ENCODE data around the gene GREM2.

The GREM2 gene

DNA sequence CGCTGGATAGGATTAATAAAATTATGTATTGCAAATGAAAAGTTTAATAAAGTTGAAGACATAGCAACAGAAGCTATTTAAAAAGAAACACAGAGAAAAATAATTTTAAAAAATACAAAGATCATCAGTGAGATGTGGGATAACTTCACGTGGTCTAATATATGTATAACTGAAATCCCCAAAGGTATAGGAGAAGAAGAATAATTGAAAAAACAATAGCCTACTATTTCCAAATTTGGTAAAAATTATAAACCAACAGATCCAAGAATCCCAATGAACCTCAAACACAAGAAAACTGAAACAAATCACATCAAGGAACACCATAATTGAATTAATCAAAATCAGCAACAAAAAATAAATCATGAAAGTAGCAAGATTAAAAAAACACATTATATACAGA lies 44.9 kb downstream of the GREM2 start:
- CTCF ChIA-PET = no interaction called here
- H3K9me3 ChIP-seq (ENCODE audit: control extremely low read depth in 1 of 5, control insufficient read depth in 4 of 5, insufficient read depth in 2 of 5, low read depth in 1 of 5, low read length in 4 of 5) = no peaks in the 10 kb centered on the region
- no peaks in the 10 kb centered on the region for H3K4me1 ChIP-seq (ENCODE audit: control extremely low read depth in 1 of 4, control insufficient read depth in 4 of 4, insufficient read depth in 4 of 4, low read length in 3 of 4)
- no peak overlapping the region for H3K4me3 ChIP-seq (ENCODE audit: control insufficient read depth in 1 of 7, extremely low read depth in 1 of 7, insufficient read depth in 4 of 7, low read depth in 2 of 7, low read length in 6 of 7)
- H3K36me3 ChIP-seq (ENCODE audit: control insufficient read depth in 4 of 4, insufficient read depth in 4 of 4, low read length in 3 of 4) = no peaks in the 10 kb centered on the region
- H3K27ac ChIP-seq (ENCODE audit: insufficient read depth in 1 of 2, low read depth in 1 of 2, low read length in 2 of 2, poor library complexity in 1 of 2, severe bottlenecking in 2 of 2) = no peak overlapping the region
- no peak for DNase-seq
- WGBS (ENCODE audit: insufficient coverage) = no CpG with 5 or more reads among the region's 2 CpGs
- POLR2A ChIA-PET = no interaction called here
- peaks cover 0 to 4% (median 0%) of the 10 kb centered on the region in 5 experiments for H3K27me3 ChIP-seq (replicated peaks in 2 of 5; ENCODE audit: control insufficient read depth in 4 of 5, insufficient read depth in 5 of 5, low read length in 4 of 5)

DNA sequence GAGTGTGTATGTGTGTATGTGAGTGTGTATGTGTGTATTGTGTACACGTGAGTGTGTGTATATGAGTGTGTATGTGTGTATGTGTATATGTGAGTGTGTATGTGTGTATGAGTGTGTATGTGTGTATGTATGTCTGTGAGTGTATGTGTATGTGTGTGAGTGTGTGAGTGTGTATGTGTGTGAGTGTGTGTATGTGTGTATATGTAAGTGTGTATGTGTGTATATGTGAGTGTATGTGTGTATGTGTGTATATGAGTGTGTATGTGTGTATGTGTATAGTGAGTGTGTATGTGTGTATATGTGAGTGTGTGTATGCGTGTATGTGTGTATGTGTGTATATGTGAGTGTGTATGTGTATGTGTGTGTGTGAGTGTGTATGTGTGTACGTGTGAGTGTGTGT lies 49.2 kb downstream of the GREM2 start:
- Histone ChIP-seq H3K27me3 (replicated peaks in 2 of 5; ENCODE audit: control insufficient read depth in 4 of 5, insufficient read depth in 5 of 5, low read length in 4 of 5) (no peaks in the 10 kb centered on the region), H3K36me3 (ENCODE audit: control insufficient read depth in 4 of 4, insufficient read depth in 4 of 4, low read length in 3 of 4) (no peaks in the 10 kb centered on the region), H3K9me3 (ENCODE audit: control extremely low read depth in 1 of 5, control insufficient read depth in 4 of 5, insufficient read depth in 2 of 5, low read depth in 1 of 5, low read length in 4 of 5) (no peaks in the 10 kb centered on the region), H3K4me1 (ENCODE audit: control extremely low read depth in 1 of 4, control insufficient read depth in 4 of 4, insufficient read depth in 4 of 4, low read length in 3 of 4) (no peaks in the 10 kb centered on the region), H3K27ac (ENCODE audit: insufficient read depth in 1 of 2, low read depth in 1 of 2, low read length in 2 of 2, poor library complexity in 1 of 2, severe bottlenecking in 2 of 2) (no peak overlapping the region), H3K4me3 (ENCODE audit: control insufficient read depth in 1 of 7, extremely low read depth in 1 of 7, insufficient read depth in 4 of 7, low read depth in 2 of 7, low read length in 6 of 7) (no peak overlapping the region)
- no peak for DNase-seq
- 97% methylated on average over 3 of the region's 3 CpGs for WGBS (ENCODE audit: insufficient coverage)
- CTCF ChIA-PET = no interaction called here
- POLR2A ChIA-PET = no interaction called here

DNA sequence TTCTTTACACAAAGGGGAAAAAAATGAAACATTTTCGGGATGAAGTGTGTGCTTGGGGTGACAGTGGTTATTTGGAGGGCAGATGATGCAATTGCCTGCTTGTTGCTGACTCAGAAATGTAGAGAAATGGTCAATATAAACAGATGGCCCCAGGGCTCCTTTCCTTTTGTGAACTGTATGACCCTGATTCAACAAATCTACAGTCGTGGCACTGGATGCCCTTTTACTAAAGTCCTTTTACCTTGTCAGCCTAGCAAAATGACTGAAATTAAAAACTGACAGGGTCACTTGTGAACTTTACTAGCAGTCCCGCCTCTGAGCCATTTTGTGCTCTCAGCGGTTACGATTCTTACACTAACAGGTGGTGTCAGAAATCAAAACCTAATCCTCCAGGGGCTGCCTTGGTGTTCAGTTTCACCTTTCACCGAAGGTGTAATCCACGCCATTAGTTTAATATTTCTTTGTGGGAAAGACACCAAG lies 49.8 kb downstream of the GREM2 start:
- WGBS (ENCODE audit: insufficient coverage) = 86% methylated on average over 5 of the region's 7 CpGs
- ChIA-PET POLR2A (no interaction called here), CTCF (no interaction called here)
- H3K27me3 ChIP-seq (replicated peaks in 2 of 5; ENCODE audit: control insufficient read depth in 4 of 5, insufficient read depth in 5 of 5, low read length in 4 of 5) = no peaks in the 10 kb centered on the region
- no peak for DNase-seq
- no peaks in the 10 kb centered on the region for H3K9me3 ChIP-seq (ENCODE audit: control extremely low read depth in 1 of 5, control insufficient read depth in 4 of 5, insufficient read depth in 2 of 5, low read depth in 1 of 5, low read length in 4 of 5)
- H3K36me3 ChIP-seq (ENCODE audit: control insufficient read depth in 4 of 4, insufficient read depth in 4 of 4, low read length in 3 of 4) = no peaks in the 10 kb centered on the region
- H3K4me3 ChIP-seq (ENCODE audit: control insufficient read depth in 1 of 7, extremely low read depth in 1 of 7, insufficient read depth in 4 of 7, low read depth in 2 of 7, low read length in 6 of 7) = no peak overlapping the region
- H3K4me1 ChIP-seq (ENCODE audit: control extremely low read depth in 1 of 4, control insufficient read depth in 4 of 4, insufficient read depth in 4 of 4, low read length in 3 of 4) = no peaks in the 10 kb centered on the region
- no peak overlapping the region for H3K27ac ChIP-seq (ENCODE audit: insufficient read depth in 1 of 2, low read depth in 1 of 2, low read length in 2 of 2, poor library complexity in 1 of 2, severe bottlenecking in 2 of 2)

DNA sequence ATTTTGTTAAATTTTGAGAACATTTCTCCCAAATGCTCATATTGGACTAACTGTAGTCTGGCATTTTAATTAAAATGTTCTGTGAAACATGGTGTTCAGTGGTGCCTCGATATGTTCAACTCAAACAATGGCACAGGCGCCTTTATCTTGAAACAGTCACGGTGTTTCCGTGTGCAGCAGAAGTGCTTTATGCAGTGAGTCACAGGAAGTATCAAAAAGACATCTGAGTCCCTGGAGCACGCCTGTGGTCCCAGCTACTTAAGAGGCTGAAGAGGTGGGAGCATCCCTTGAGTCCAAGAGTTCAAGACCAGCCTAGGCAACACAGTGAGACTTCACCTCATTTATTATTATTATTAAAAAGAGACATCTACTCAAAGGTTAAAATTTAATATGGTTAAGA lies 52.2 kb downstream of the GREM2 start:
- 73% methylated on average over 2 of the region's 5 CpGs for WGBS (ENCODE audit: insufficient coverage)
- no peak overlapping the region for H3K4me3 ChIP-seq (ENCODE audit: control insufficient read depth in 1 of 7, extremely low read depth in 1 of 7, insufficient read depth in 4 of 7, low read depth in 2 of 7, low read length in 6 of 7)
- POLR2A ChIA-PET = no interaction called here
- no peak overlapping the region for H3K27ac ChIP-seq (ENCODE audit: insufficient read depth in 1 of 2, low read depth in 1 of 2, low read length in 2 of 2, poor library complexity in 1 of 2, severe bottlenecking in 2 of 2)
- no peak for DNase-seq
- H3K27me3 ChIP-seq (replicated peaks in 2 of 5; ENCODE audit: control insufficient read depth in 4 of 5, insufficient read depth in 5 of 5, low read length in 4 of 5) = no peaks in the 10 kb centered on the region
- CTCF ChIA-PET = no interaction called here
- H3K9me3 ChIP-seq (ENCODE audit: control extremely low read depth in 1 of 5, control insufficient read depth in 4 of 5, insufficient read depth in 2 of 5, low read depth in 1 of 5, low read length in 4 of 5) = no peaks in the 10 kb centered on the region
- no peaks in the 10 kb centered on the region for H3K36me3 ChIP-seq (ENCODE audit: control insufficient read depth in 4 of 4, insufficient read depth in 4 of 4, low read length in 3 of 4)
- no peaks in the 10 kb centered on the region for H3K4me1 ChIP-seq (ENCODE audit: control extremely low read depth in 1 of 4, control insufficient read depth in 4 of 4, insufficient read depth in 4 of 4, low read length in 3 of 4)

DNA sequence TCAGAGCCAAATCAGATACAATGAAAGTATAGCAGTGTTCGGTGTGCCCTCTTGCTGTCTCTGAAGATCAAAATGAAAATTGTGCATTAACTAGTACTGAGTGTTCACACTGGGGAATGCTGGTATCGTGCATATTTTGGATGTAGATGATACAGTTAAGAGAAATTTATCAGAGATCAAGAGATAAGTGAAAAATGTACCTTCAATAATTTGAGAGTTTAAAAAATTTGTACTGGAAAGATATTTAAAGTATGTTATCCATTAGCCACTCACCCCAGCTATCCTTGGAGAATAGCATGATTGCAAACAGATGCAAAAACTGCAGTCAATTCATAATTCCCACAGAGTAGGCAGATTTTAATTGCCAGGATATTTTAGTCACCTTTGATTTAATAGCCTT lies 56.4 kb downstream of the GREM2 start:
- Histone ChIP-seq H3K27ac (ENCODE audit: insufficient read depth in 1 of 2, low read depth in 1 of 2, low read length in 2 of 2, poor library complexity in 1 of 2, severe bottlenecking in 2 of 2) (no peak overlapping the region), H3K36me3 (ENCODE audit: control insufficient read depth in 4 of 4, insufficient read depth in 4 of 4, low read length in 3 of 4) (no peaks in the 10 kb centered on the region), H3K27me3 (replicated peaks in 2 of 5; ENCODE audit: control insufficient read depth in 4 of 5, insufficient read depth in 5 of 5, low read length in 4 of 5) (no peaks in the 10 kb centered on the region), H3K9me3 (ENCODE audit: control extremely low read depth in 1 of 5, control insufficient read depth in 4 of 5, insufficient read depth in 2 of 5, low read depth in 1 of 5, low read length in 4 of 5) (no peaks in the 10 kb centered on the region), H3K4me1 (ENCODE audit: control extremely low read depth in 1 of 4, control insufficient read depth in 4 of 4, insufficient read depth in 4 of 4, low read length in 3 of 4) (no peaks in the 10 kb centered on the region), H3K4me3 (ENCODE audit: control insufficient read depth in 1 of 7, extremely low read depth in 1 of 7, insufficient read depth in 4 of 7, low read depth in 2 of 7, low read length in 6 of 7) (no peak overlapping the region)
- POLR2A ChIA-PET = no interaction called here
- DNase-seq = no peak
- CTCF ChIA-PET = no interaction called here
- WGBS (ENCODE audit: insufficient coverage) = 100% methylated on average over 2 of the region's 2 CpGs

DNA sequence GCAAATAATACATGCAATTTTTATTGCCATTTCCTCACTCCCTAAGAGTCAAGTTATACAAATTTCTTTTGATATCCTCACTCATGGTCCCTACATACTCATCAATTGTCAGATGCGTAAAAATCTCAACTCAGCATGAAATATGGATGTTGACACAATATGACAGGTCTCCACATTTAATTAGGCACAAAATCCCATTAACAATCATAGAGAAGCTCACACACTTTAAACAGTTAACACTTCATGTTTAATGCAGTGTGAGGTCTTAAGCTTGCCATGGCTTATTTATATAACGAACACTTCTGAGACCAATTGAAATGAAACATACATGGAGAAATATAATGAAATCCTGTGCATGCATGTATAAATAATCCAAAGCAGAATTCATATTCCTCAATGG lies 58.6 kb downstream of the GREM2 start:
- Histone ChIP-seq H3K36me3 (ENCODE audit: control insufficient read depth in 4 of 4, insufficient read depth in 4 of 4, low read length in 3 of 4) (no peaks in the 10 kb centered on the region), H3K27ac (ENCODE audit: insufficient read depth in 1 of 2, low read depth in 1 of 2, low read length in 2 of 2, poor library complexity in 1 of 2, severe bottlenecking in 2 of 2) (no peak overlapping the region), H3K4me3 (ENCODE audit: control insufficient read depth in 1 of 7, extremely low read depth in 1 of 7, insufficient read depth in 4 of 7, low read depth in 2 of 7, low read length in 6 of 7) (no peak overlapping the region), H3K9me3 (ENCODE audit: control extremely low read depth in 1 of 5, control insufficient read depth in 4 of 5, insufficient read depth in 2 of 5, low read depth in 1 of 5, low read length in 4 of 5) (no peaks in the 10 kb centered on the region), H3K4me1 (ENCODE audit: control extremely low read depth in 1 of 4, control insufficient read depth in 4 of 4, insufficient read depth in 4 of 4, low read length in 3 of 4) (no peaks in the 10 kb centered on the region), H3K27me3 (replicated peaks in 2 of 5; ENCODE audit: control insufficient read depth in 4 of 5, insufficient read depth in 5 of 5, low read length in 4 of 5) (no peaks in the 10 kb centered on the region)
- DNase-seq = no peak
- ChIA-PET CTCF (no interaction called here), POLR2A (interaction anchor here (0.6 kb wide), 1 partner anchor 30 kb away, joined by 4 read pairs; no protein-coding TSS in a partner anchor)
- WGBS (ENCODE audit: insufficient coverage) = 100% methylated on average over 1 of the region's 2 CpGs

DNA sequence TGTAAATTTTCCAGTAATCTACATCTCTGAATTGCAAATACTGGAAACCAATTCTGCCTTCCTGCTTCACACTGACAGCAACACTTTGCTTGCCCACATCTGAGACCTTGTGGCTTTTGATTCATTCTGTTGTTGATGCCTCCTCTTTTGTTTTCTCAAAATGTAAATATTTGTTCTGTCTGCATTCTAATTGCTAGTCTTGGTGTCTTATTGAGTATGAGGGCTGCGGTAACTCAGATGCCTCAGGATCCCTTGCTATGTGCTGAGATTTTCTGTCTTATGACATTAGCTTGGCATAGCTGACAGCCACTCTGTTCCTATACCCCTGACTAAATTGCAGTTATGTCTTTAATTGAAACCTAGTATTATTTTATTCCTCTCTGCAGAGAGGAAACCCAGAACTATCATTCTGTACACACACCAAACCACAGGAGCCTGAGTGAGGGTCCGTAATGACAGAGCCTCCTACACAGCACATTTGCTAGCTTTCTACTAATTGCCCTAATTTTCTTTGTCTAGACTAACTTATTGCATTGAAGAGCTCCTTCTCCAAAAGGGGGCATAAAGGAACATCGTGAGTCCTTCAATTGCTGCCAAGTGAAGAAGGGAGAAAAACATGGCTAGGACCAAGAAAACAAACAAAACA lies 72.1 kb downstream of the GREM2 start:
- ChIA-PET CTCF (no interaction called here), POLR2A (no interaction called here)
- WGBS (ENCODE audit: insufficient coverage) = 25% methylated on average over 2 of the region's 3 CpGs
- Histone ChIP-seq H3K4me1 (ENCODE audit: control extremely low read depth in 1 of 4, control insufficient read depth in 4 of 4, insufficient read depth in 4 of 4, low read length in 3 of 4) (no peaks in the 10 kb centered on the region), H3K4me3 (ENCODE audit: control insufficient read depth in 1 of 7, extremely low read depth in 1 of 7, insufficient read depth in 4 of 7, low read depth in 2 of 7, low read length in 6 of 7) (no peak overlapping the region), H3K36me3 (ENCODE audit: control insufficient read depth in 4 of 4, insufficient read depth in 4 of 4, low read length in 3 of 4) (no peaks in the 10 kb centered on the region), H3K27me3 (replicated peaks in 2 of 5; ENCODE audit: control insufficient read depth in 4 of 5, insufficient read depth in 5 of 5, low read length in 4 of 5) (peaks cover 0 to 3% (median 0%) of the 10 kb centered on the region in 5 experiments), H3K9me3 (ENCODE audit: control extremely low read depth in 1 of 5, control insufficient read depth in 4 of 5, insufficient read depth in 2 of 5, low read depth in 1 of 5, low read length in 4 of 5) (no peaks in the 10 kb centered on the region), H3K27ac (ENCODE audit: insufficient read depth in 1 of 2, low read depth in 1 of 2, low read length in 2 of 2, poor library complexity in 1 of 2, severe bottlenecking in 2 of 2) (no peak overlapping the region)
- DNase-seq = no peak

Data from common myeloid progenitor, CD34-positive (primary cell).